ENCODE data around the gene AUTS2.

DNA sequence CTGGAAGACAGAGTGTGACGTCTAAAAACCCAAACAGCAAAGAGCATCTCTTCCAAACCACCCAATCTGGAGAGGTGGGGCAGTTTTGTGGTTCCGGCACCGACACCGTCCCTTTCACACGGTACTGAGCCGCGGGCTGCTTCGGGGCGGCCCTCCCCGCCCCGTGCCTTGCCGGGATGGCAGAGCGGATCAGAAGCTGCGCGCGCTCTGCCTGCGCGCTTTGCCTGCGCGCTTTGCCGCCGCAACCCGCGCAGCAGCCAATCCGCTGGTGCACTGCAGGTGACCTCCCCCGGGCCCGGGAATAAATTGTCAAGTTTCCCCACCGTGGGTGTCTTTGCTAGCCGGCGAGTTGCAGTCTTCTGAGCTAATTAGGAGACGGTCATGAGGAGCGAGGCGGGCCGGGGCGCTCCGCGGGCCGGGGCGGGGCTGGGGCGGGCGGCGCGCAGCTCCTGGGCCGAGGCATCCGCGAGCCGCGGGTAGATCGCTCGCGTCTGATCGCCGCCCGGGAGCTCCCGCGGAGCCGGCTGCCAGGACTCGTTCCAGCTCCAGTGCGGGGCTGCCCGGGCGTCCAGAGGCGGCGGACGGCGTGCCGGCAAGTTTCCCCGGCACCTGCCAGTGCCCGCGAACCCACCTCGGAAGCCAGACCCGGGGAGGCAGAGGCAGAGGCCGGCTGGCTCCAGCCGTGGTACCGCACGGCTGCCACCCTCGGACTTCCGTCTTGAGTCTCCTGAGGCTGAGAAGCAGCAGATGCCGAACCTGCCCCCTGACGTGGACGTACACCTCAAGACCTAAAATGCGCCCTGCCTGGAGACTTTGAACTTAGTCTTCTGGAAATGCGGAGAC lies 997.7 kb downstream of the AUTS2 start:
- TF ChIP-seq, protein P1, sequence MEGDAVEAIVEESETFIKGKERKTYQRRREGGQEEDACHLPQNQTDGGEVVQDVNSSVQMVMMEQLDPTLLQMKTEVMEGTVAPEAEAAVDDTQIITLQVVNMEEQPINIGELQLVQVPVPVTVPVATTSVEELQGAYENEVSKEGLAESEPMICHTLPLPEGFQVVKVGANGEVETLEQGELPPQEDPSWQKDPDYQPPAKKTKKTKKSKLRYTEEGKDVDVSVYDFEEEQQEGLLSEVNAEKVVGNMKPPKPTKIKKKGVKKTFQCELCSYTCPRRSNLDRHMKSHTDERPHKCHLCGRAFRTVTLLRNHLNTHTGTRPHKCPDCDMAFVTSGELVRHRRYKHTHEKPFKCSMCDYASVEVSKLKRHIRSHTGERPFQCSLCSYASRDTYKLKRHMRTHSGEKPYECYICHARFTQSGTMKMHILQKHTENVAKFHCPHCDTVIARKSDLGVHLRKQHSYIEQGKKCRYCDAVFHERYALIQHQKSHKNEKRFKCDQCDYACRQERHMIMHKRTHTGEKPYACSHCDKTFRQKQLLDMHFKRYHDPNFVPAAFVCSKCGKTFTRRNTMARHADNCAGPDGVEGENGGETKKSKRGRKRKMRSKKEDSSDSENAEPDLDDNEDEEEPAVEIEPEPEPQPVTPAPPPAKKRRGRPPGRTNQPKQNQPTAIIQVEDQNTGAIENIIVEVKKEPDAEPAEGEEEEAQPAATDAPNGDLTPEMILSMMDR (IDR thresholded peaks at IDR 0.05; ENCODE audit: insufficient read depth, low read length): no peak
- no peak for TF ChIP-seq GABPA (IDR thresholded peaks at IDR 0.05; ENCODE audit: low read depth)
- no peak for TF ChIP-seq POLR2AphosphoS5 (IDR thresholded peaks at IDR 0.05; ENCODE audit: low read depth)
- no peak for TF ChIP-seq REST (IDR thresholded peaks at IDR 0.05; ENCODE audit: insufficient replicate concordance, low read depth)
- TF ChIP-seq SPI1 (IDR thresholded peaks at IDR 0.05; ENCODE audit: borderline replicate concordance, low read depth): no peak

Measured in HL-60 (cell line).